NCI-H1417 (cell line): Measurements from ENCODE around the gene GCNT4.

Experiments used
- DNase-seq, 3 experiments: peaks; one replicate each; lab custom pipeline; 2025; lab: John Stamatoyannopoulos, UW

Gene GCNT4

GRCh38 chr5:75016896-75017295, 35.5 kb downstream of the GCNT4 start:
- no peak for DNase-seq

GRCh38 chr5:75012748-75013147, 39.6 kb downstream of the GCNT4 start:
- no peak for DNase-seq

GRCh38 chr5:75010838-75011237, 41.5 kb downstream of the GCNT4 start:
- no peak for DNase-seq

GRCh38 chr5:75009556-75010345, 42.6 kb downstream of the GCNT4 start:
- DNase-seq: peak in 1 of 3 experiments; percentile 7

GRCh38 chr5:75006865-75007822, 45.2 kb downstream of the GCNT4 start:
- DNase-seq: no peak

GRCh38 chr5:75005561-75005960, 46.8 kb downstream of the GCNT4 start:
- DNase-seq: no peak
